D721Med (cell line): ENCODE data around the gene ZNF277.
"Not testable (repeated sequence)": the region's sequence is repeated elsewhere in the genome, so short reads cannot be mapped to it uniquely, and the experiment has no call there.

Experiments
- DNase-seq: peaks from one replicate; pipeline ENCODE4 v3.0.0; 2011; ENCODE audit warnings: low spot score; ENCODE audit not compliant: insufficient read length
- FAIRE-seq: peaks from 2 replicates; lab custom pipeline; 2011; peaks lifted over from hg19 to GRCh38; lab: Jason Lieb, UNC
- TF ChIP-seq, protein P1 (sequence below): IDR thresholded peaks from 2 replicates; pipeline ENCODE4 v1.5.1; 2012; ENCODE audit warnings: mild to moderate bottlenecking, control low read depth; ENCODE audit not compliant: insufficient read depth; ENCODE audit errors: missing control alignments

ZNF277 gene

DNA sequence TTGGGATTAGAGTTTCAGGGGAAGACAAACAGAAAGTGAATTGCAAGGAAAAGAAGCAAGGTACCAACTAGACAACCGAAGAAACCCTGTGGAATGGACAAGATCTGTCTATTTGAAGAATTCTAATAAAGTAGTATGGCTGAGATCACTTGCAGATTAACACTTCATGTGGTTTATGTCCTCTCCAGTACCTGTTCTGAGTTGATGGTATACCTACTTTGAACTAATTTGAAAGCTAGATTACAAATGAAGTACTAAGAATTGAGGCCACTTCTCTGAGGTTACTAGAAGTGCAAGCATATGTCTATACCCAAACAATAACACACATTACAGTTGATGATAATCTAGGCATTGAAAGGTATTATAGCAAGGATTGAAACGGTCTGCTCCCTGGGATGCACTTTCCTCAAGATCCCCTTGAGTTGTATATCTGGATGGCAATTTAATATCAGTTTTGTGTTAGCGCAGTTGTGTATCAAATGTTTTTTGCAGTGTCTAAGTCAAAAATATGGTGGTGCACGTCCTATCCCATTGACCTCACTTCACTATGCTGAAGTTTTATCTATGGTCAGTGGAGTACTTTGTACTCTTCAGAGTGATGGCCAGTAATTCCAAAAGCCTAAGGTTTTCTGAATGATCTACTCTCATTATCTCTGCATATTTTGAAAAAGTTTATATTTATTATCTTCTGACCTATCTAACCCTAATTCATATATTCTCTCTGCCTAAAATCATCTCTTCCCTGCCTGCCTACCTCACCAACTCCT, 25.9 kb downstream of the ZNF277 start:
- FAIRE-seq = peak; percentile 87
- TF ChIP-seq, protein P1, sequence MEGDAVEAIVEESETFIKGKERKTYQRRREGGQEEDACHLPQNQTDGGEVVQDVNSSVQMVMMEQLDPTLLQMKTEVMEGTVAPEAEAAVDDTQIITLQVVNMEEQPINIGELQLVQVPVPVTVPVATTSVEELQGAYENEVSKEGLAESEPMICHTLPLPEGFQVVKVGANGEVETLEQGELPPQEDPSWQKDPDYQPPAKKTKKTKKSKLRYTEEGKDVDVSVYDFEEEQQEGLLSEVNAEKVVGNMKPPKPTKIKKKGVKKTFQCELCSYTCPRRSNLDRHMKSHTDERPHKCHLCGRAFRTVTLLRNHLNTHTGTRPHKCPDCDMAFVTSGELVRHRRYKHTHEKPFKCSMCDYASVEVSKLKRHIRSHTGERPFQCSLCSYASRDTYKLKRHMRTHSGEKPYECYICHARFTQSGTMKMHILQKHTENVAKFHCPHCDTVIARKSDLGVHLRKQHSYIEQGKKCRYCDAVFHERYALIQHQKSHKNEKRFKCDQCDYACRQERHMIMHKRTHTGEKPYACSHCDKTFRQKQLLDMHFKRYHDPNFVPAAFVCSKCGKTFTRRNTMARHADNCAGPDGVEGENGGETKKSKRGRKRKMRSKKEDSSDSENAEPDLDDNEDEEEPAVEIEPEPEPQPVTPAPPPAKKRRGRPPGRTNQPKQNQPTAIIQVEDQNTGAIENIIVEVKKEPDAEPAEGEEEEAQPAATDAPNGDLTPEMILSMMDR = no peak
- DNase-seq = no peak

DNA sequence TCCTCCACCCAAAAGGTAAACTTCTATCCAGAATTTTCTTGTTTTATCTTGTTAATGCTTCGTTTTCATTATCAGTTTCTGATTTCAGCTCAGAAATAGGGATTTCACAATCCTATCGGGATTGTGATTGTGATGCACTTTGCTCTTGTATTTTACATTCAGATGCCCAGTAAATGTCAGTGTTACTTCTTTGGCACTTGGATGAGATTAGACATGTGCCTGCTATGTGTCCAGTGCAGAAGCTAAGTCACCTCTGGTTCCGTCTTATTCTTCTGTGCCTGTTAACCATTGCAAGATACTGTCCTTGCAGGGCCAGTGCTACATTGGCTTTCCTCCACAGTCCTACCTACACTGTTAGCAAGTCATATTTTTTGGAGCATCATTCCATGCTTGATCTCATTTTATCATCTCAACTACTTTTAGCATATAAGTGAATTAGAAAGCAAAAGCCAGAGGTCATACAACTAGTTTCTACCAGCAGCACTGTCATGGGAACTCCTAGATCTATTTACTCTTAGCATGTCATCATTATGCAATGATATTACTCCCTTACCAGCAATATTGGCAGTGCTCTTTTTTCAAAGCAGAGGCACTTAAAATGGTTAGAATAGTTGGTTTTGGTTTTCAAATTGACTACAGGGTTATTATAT, 26.7 kb downstream of the ZNF277 start:
- no peak for DNase-seq
- FAIRE-seq = no peak
- TF ChIP-seq, protein P1 = no peak

DNA sequence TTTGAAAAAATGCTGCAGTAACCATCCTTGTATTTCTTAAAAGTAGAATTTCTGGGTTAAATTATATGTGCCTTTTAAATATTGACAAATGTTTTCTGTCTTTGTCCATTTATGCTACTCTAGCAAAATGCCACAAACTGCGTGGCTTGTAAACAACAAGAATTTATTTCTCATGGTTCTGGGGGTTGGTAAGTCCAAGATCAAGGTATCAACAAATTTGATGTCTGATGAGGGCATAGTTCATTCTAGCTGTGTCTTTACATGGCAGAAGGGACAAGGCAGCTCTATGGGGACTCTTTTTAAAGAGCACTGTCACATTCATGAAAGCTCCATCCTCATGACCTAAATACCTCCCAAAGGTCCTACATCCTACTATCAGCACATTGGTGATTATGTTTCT, 27.7 kb downstream of the ZNF277 start:
- FAIRE-seq (no peak), DNase-seq (no peak)
- TF ChIP-seq, protein P1 = no peak

DNA sequence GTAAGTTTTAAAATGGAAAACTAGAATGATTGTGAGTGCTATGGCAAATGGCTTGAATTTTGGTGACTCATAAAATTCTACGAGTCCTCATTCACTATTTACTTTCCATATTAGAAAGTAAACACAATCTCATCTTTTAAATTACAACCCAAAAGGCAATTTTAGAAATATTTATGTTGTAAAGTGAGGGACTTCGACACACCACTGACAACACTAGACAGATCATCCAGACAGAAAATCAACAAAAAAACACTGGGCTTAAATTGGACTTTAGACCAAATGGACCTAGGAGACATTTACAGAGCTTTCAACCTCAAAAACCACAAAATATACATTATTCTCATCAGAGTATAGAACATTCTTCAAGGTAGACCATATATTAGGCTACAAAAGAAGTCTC, 30.1 kb downstream of the ZNF277 start:
- TF ChIP-seq, protein P1 = no peak
- DNase-seq (no peak), FAIRE-seq (no peak)

DNA sequence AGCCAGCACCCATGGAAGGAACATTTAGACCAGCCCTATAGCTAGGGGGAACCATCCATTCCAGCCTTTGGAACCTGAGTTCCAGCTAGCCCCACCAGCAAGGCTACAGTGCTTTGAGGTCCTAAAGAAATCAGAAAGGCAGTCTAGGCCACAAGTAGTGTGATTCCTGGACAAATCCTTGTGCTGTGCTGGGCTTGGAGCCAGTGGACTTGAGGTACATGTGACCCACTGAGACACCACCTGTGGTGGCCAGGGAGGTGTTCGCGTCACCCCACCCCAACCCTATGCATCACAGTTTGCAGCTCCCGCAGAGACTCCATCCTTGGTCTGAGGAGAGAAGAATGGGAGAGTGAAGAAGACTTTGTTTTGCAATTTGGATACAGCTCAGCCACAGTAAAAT, 31.8 kb downstream of the ZNF277 start:
- DNase-seq (no peak), FAIRE-seq (no peak)
- TF ChIP-seq, protein P1 = no peak

DNA sequence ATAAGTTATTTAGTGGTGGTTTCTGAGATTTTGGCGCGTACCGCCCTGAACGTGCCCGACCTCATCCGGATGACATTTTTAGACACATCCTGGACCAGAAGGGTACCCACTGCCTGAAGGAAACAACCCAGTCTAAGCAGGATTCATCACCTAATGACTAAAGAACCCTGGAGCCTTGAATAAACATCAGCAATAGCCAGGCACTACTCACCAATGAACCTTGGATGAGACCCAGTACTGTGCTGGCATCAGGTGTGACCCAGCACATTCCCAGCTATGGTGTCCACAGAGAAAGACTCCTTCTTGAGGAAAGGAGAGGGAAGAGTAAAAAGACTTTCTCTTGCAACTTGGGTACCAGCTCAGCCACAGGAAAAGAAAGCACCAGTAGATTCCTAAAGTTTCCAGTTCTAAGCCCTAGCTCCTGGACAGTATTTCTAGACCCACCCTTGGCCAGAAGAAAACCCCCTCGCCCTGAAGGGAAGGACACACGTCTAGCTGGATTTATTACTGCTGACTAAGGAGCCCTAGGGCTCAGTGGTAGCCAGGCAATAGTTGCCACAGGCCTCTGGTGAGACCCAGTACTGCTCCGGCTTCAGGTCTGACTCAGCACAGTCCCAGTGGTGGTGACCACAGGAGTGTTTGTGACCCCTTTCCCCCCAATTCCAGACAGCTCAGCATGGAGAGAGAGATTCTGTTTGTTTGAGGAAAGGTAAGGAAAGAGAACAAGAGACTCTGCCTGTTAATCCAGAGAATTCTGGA, 32.5 kb downstream of the ZNF277 start:
- TF ChIP-seq, protein P1 = no peak
- no peak for FAIRE-seq
- DNase-seq = no peak

DNA sequence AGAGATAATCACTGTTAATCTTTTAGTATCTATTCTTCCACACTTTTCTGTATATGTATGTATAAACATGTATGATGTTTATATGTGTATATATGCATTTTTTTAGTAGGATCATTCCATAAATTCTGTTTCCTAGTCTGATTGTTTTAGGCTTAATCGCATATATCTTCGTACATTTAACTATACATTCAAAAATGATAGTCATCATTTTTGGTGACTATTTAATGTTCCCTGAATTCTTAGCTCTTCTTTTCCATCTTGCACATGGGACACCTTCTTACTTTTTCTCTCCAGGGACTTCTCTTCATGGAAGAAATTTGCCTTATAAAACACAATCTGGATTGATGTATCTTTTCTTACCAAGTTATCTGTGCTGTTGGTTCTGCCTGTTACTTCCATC, 42.1 kb downstream of the ZNF277 start:
- TF ChIP-seq, protein P1 = no peak
- FAIRE-seq = peak; percentile 41

DNA sequence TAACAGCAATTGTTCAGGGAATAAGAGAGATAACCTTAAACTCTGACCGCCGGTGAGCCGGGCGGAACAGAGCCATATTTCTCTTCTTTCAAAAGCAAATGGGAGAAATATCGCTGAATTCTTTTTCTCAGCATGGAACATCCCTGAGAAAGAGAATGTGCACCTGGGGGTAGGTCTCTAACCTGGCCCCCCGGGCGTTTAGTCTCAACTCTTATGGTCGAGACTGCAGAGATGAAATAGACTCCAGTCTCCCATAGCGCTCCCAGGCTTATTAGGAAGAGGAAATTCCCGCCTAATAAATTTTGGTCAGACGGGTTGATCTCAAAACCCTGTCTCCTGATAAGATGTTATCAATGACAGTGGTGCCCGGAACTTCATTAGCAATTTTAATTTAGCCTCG, 43.5 kb downstream of the ZNF277 start:
- FAIRE-seq, DNase-seq: not testable (repeated sequence)

More for the DNA sequence above, 42.1 kb downstream of the ZNF277 start:
- no peak for DNase-seq
